Measurements from ENCODE around the gene GRM8. TPM values are rescaled to one million over a fixed set of nuclear protein-coding genes. Genes with fewer than 3 reads are reported as not detected.

The GRM8 gene
- polyA plus RNA-seq, 1 donor from 2014 or later, result 1.5 TPM

DNA sequence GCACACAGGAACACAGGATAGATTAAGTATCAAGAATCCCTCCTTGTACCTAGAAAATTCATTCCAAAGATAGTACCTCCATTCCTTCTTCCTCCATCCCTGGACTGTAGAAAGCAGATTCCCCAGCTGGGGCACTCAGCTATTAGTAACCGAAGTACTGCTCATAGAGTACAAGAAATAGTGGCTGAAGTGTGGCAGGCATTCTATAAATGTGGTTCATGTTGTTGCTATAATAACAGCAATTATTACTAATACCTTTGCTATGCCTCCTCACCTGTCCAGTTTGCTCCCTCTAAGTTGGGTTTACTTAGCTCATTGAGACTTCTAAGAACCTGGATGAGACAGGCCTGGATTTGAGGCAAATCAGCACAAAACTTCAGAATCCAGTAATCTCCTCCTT lies 453.2 kb downstream of the GRM8 start:
- Histone ChIP-seq H3K4me3 (ENCODE audit: low read length) (no peak overlapping the region), H4K20me1 (ENCODE audit: insufficient read depth) (no peaks in the 10 kb centered on the region), H3K36me3 (ENCODE audit: insufficient read depth, low read length) (no peaks in the 10 kb centered on the region), H3K27ac (ENCODE audit: low read length) (no peak overlapping the region), H3F3A (ENCODE audit: insufficient read depth, low read length, poor library complexity, severe bottlenecking) (no peaks in the 10 kb centered on the region), H3K9ac (ENCODE audit: low read length) (no peak overlapping the region), H3K4me2 (ENCODE audit: low read length) (no peak overlapping the region), H3K79me2 (replicated peaks; ENCODE audit: insufficient read depth, low read length) (no peaks in the 10 kb centered on the region), H2AFZ (ENCODE audit: low read depth, low read length) (no peak overlapping the region), H3K9me3 (ENCODE audit: low read length) (no peaks in the 10 kb centered on the region), H3K27me3 (ENCODE audit: insufficient read depth, low read depth, low read length) (no peaks in the 10 kb centered on the region), H3K9me2 (ENCODE audit: insufficient read depth, low read length) (no peaks in the 10 kb centered on the region)
- no peak for TF ChIP-seq SMC3 (conservative IDR thresholded peaks at IDR 0.05; ENCODE audit: poor library complexity)

DNA sequence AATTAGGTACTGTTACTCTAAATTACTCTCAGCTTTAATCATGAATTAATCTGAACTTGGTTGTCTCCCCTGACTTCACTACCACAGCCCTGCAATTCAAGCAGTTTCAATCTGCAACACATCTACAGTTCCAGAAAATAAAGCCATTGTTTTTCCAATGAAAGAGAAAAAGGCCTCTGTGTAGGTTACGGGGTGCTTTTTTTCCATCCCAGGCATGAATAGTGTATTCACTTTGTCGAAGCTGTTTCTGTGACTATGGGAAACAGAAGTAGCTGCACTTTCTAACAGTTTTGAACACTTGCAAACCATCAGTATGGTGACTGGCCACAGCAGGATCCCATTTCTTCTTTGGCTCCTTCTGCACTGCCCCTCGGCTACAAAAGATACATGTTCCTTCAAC lies 460.2 kb downstream of the GRM8 start:
- Histone ChIP-seq H3F3A (ENCODE audit: insufficient read depth, low read length, poor library complexity, severe bottlenecking) (no peaks in the 10 kb centered on the region), H2AFZ (ENCODE audit: low read depth, low read length) (no peak overlapping the region), H3K9me2 (ENCODE audit: insufficient read depth, low read length) (no peaks in the 10 kb centered on the region), H3K36me3 (ENCODE audit: insufficient read depth, low read length) (no peaks in the 10 kb centered on the region), H3K79me2 (replicated peaks; ENCODE audit: insufficient read depth, low read length) (no peaks in the 10 kb centered on the region), H3K4me3 (ENCODE audit: low read length) (no peak overlapping the region), H3K9me3 (ENCODE audit: low read length) (no peaks in the 10 kb centered on the region), H4K20me1 (ENCODE audit: insufficient read depth) (no peaks in the 10 kb centered on the region), H3K27ac (ENCODE audit: low read length) (no peak overlapping the region), H3K9ac (ENCODE audit: low read length) (no peak overlapping the region), H3K27me3 (ENCODE audit: insufficient read depth, low read depth, low read length) (no peaks in the 10 kb centered on the region), H3K4me2 (ENCODE audit: low read length) (no peak overlapping the region)
- TF ChIP-seq EP300 (conservative IDR thresholded peaks at IDR 0.05; ENCODE audit: poor library complexity, severe bottlenecking) (no peak), POLR2AphosphoS5 (IDR thresholded peaks at IDR 0.05) (no peak), REST (IDR thresholded peaks at IDR 0.05; ENCODE audit: borderline replicate concordance) (no peak), MXI1 (conservative IDR thresholded peaks at IDR 0.05; ENCODE audit: poor library complexity, severe bottlenecking) (no peak), SMC3 (conservative IDR thresholded peaks at IDR 0.05; ENCODE audit: poor library complexity) (no peak), TAF1 (IDR thresholded peaks at IDR 0.05; ENCODE audit: low read depth) (no peak), EZH2 (IDR thresholded peaks at IDR 0.05; ENCODE audit: borderline replicate concordance, insufficient read depth, low read length, poor library complexity, severe bottlenecking) (no peak), RAD21 (conservative IDR thresholded peaks at IDR 0.05) (no peak)
- TF ChIP-seq, protein P1, sequence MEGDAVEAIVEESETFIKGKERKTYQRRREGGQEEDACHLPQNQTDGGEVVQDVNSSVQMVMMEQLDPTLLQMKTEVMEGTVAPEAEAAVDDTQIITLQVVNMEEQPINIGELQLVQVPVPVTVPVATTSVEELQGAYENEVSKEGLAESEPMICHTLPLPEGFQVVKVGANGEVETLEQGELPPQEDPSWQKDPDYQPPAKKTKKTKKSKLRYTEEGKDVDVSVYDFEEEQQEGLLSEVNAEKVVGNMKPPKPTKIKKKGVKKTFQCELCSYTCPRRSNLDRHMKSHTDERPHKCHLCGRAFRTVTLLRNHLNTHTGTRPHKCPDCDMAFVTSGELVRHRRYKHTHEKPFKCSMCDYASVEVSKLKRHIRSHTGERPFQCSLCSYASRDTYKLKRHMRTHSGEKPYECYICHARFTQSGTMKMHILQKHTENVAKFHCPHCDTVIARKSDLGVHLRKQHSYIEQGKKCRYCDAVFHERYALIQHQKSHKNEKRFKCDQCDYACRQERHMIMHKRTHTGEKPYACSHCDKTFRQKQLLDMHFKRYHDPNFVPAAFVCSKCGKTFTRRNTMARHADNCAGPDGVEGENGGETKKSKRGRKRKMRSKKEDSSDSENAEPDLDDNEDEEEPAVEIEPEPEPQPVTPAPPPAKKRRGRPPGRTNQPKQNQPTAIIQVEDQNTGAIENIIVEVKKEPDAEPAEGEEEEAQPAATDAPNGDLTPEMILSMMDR (IDR thresholded peaks at IDR 0.05; ENCODE audit: poor library complexity, severe bottlenecking), result no peak

DNA sequence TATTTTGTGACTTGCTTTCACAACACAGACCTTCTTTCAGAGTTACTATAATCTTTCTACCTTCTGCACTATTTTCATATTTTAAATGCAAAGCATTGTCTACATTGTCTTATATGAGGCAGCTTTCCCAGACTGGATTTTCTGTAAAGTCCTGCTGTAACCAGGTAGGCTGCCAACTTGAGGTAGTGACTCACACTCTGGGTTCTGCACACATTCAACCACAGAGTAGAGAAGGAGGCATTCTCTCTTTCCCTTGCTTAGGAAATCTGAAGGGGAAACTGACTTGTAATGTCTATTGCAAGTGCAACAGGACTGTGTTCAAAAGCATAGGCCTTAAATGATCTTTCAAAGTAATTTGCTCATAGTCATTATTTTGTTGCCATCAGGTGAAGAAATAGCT lies 461.4 kb downstream of the GRM8 start:
- Histone ChIP-seq H3K27me3 (ENCODE audit: insufficient read depth, low read depth, low read length) (no peaks in the 10 kb centered on the region), H3K36me3 (ENCODE audit: insufficient read depth, low read length) (no peaks in the 10 kb centered on the region), H2AFZ (ENCODE audit: low read depth, low read length) (no peak overlapping the region), H4K20me1 (ENCODE audit: insufficient read depth) (no peaks in the 10 kb centered on the region), H3K9ac (ENCODE audit: low read length) (no peak overlapping the region), H3K27ac (ENCODE audit: low read length) (no peak overlapping the region), H3F3A (ENCODE audit: insufficient read depth, low read length, poor library complexity, severe bottlenecking) (no peaks in the 10 kb centered on the region), H3K4me2 (ENCODE audit: low read length) (no peak overlapping the region), H3K9me2 (ENCODE audit: insufficient read depth, low read length) (no peaks in the 10 kb centered on the region), H3K4me3 (ENCODE audit: low read length) (no peak overlapping the region), H3K9me3 (ENCODE audit: low read length) (no peaks in the 10 kb centered on the region), H3K79me2 (replicated peaks; ENCODE audit: insufficient read depth, low read length) (no peaks in the 10 kb centered on the region)
- TF ChIP-seq REST (IDR thresholded peaks at IDR 0.05; ENCODE audit: borderline replicate concordance), result no peak
- TF ChIP-seq SMC3 (conservative IDR thresholded peaks at IDR 0.05; ENCODE audit: poor library complexity), result no peak
- TF ChIP-seq, protein P1 (IDR thresholded peaks at IDR 0.05; ENCODE audit: poor library complexity, severe bottlenecking), result no peak
- TF ChIP-seq RAD21 (conservative IDR thresholded peaks at IDR 0.05), result no peak
- TF ChIP-seq POLR2AphosphoS5 (IDR thresholded peaks at IDR 0.05), result no peak
- TF ChIP-seq EZH2 (IDR thresholded peaks at IDR 0.05; ENCODE audit: borderline replicate concordance, insufficient read depth, low read length, poor library complexity, severe bottlenecking), result no peak
- no peak for TF ChIP-seq TAF1 (IDR thresholded peaks at IDR 0.05; ENCODE audit: low read depth)
- TF ChIP-seq MXI1 (conservative IDR thresholded peaks at IDR 0.05; ENCODE audit: poor library complexity, severe bottlenecking), result no peak
- TF ChIP-seq EP300 (conservative IDR thresholded peaks at IDR 0.05; ENCODE audit: poor library complexity, severe bottlenecking), result no peak

All from neural cell (in vitro differentiated cells).